HepG2 (cell line): ENCODE measurements around the gene PYCR2. TPM values are rescaled to one million over a fixed set of nuclear protein-coding genes. Genes with fewer than 3 reads are reported as not detected.

Experiments
- ARNT ChIP-seq: fragments of 450-650 bp; IDR thresholded peaks from 2 replicates; pipeline ENCODE4 v1.6.1; 2017
- ATF7 ChIP-seq, 2 experiments: fragments of 450-650 bp in 1 of 2; sonication (generic) in 1 of 2; formaldehyde crosslinking in 1 of 2; IDR thresholded peaks; 2 replicates each; pipeline versions ENCODE4 v1.4.0 to v1.6.1; 2016 to 2020; ENCODE audit warnings: antibody characterized with exemption in 1 of 2, mild to moderate bottlenecking in 1 of 2, missing genetic modification reagents in 1 of 2
- CC2D1A ChIP-seq: sonication (generic); formaldehyde crosslinking; IDR thresholded peaks from 2 replicates; pipeline ENCODE4 v1.8.1; 2023; ENCODE audit warnings: mild to moderate bottlenecking, missing genetic modification reagents
- CREB1 ChIP-seq, 2 experiments: fragments of 450-650 bp in 1 of 2; IDR thresholded peaks; 2 replicates each; pipeline ENCODE4 v1.6.1; 2016 to 2017; ENCODE audit warnings: control low read depth in 1 of 2, mild to moderate bottlenecking in 1 of 2, missing compliant biosample characterization in 1 of 2, missing genetic modification characterization in 1 of 2
- DR1 ChIP-seq: sonication (generic); formaldehyde crosslinking; IDR thresholded peaks from 2 replicates; pipeline ENCODE4 v1.8.0; 2021; ENCODE audit warnings: mild to moderate bottlenecking, missing genetic modification reagents, inconsistent platforms
- ELF3 ChIP-seq: IDR thresholded peaks from 2 replicates; pipeline ENCODE4 v1.6.1; 2016; ENCODE audit warnings: missing genetic modification reagents, missing compliant biosample characterization
- HDAC1 ChIP-seq: sonication (generic); formaldehyde crosslinking; IDR thresholded peaks from 2 replicates; pipeline ENCODE4 v1.5.1; 2020; ENCODE audit warnings: mild to moderate bottlenecking, missing genetic modification reagents
- IKZF1 ChIP-seq: fragments of 450-650 bp; IDR thresholded peaks from 2 replicates; pipeline ENCODE4 v1.7.1; 2016
- KLF12 ChIP-seq: sonication (generic); formaldehyde crosslinking; IDR thresholded peaks from 2 replicates; pipeline ENCODE4 v1.4.0; 2020; ENCODE audit warnings: missing genetic modification reagents, borderline replicate concordance
- MAFK ChIP-seq, 2 experiments: IDR thresholded peaks in 1 of 2; conservative IDR thresholded peaks in 1 of 2; 2 replicates each; pipeline ENCODE4 v1.6.1; 2011; ENCODE audit warnings: improper control_type of control experiment in 2 of 2, low read length in 2 of 2
- MEIS1 ChIP-seq: sonication (generic); formaldehyde crosslinking; IDR thresholded peaks from 2 replicates; pipeline ENCODE4 v1.9.0; 2021; ENCODE audit warnings: mild to moderate bottlenecking, missing genetic modification reagents, moderate library complexity, borderline replicate concordance
- NBN ChIP-seq: fragments of 450-650 bp; conservative IDR thresholded peaks from 2 replicates; pipeline ENCODE4 v1.6.1; 2017
- NR2F1 ChIP-seq, 2 experiments: fragments of 450-650 bp in 1 of 2; formaldehyde crosslinking in 1 of 2; IDR thresholded peaks; 2 replicates each; pipeline versions ENCODE4 v1.5.0 to v1.6.1; 2016 to 2020; ENCODE audit warnings: mild to moderate bottlenecking in 1 of 2, missing compliant biosample characterization in 1 of 2, missing genetic modification reagents in 1 of 2, moderate library complexity in 1 of 2
- NR2F2 ChIP-seq: IDR thresholded peaks from 2 replicates; pipeline ENCODE4 v1.6.1; 2012; ENCODE audit warnings: low read depth, inconsistent platforms, borderline replicate concordance
- RBAK ChIP-seq: sonication (generic); formaldehyde crosslinking; IDR thresholded peaks from 2 replicates; pipeline ENCODE4 v1.5.1; 2020; ENCODE audit warnings: mild to moderate bottlenecking, missing genetic modification reagents
- RBM39 ChIP-seq: fragments of 200-400 bp; formaldehyde crosslinking; IDR thresholded peaks from one replicate; pipeline ENCODE4 v1.6.1; 2018; ENCODE audit warnings: antibody characterized with exemption, mild to moderate bottlenecking, low read depth, low read length; ENCODE audit not compliant: poor library complexity, severe bottlenecking
- SNAPC2 ChIP-seq: sonication (generic); formaldehyde crosslinking; IDR thresholded peaks from 2 replicates; pipeline ENCODE4 v1.8.1; 2022; ENCODE audit warnings: mild to moderate bottlenecking, missing genetic modification reagents
- ZKSCAN8 ChIP-seq: IDR thresholded peaks from 2 replicates; pipeline ENCODE4 v1.6.1; 2016; ENCODE audit warnings: borderline replicate concordance, missing genetic modification reagents, missing compliant biosample characterization
- ZNF121 ChIP-seq: sonication (generic); formaldehyde crosslinking; IDR thresholded peaks from 2 replicates; pipeline ENCODE4 v1.5.0; 2020; ENCODE audit warnings: mild to moderate bottlenecking, missing genetic modification reagents
- ZNF160 ChIP-seq: sonication (generic); formaldehyde crosslinking; IDR thresholded peaks from 2 replicates; pipeline ENCODE4 v1.8.0; 2022; ENCODE audit warnings: mild to moderate bottlenecking, inconsistent platforms, missing genetic modification reagents
- ZNF333 ChIP-seq: sonication (generic); formaldehyde crosslinking; IDR thresholded peaks from 2 replicates; pipeline ENCODE4 v1.4.0; 2020; ENCODE audit warnings: mild to moderate bottlenecking, missing genetic modification reagents, borderline replicate concordance
- ZNF451 ChIP-seq: sonication (generic); formaldehyde crosslinking; IDR thresholded peaks from 2 replicates; pipeline ENCODE4 v1.5.0; 2020; ENCODE audit warnings: mild to moderate bottlenecking, missing genetic modification reagents
- ZNF616 ChIP-seq: sonication (generic); formaldehyde crosslinking; IDR thresholded peaks from 2 replicates; pipeline ENCODE4 v1.5.0; 2020; ENCODE audit warnings: low read depth, mild to moderate bottlenecking, missing genetic modification reagents
- ZNF75D ChIP-seq: sonication (generic); formaldehyde crosslinking; IDR thresholded peaks from 2 replicates; pipeline ENCODE4 v1.8.1; 2023; ENCODE audit warnings: missing genetic modification reagents, mild to moderate bottlenecking, borderline replicate concordance
- ZSCAN9 ChIP-seq: IDR thresholded peaks from 2 replicates; pipeline ENCODE4 v1.6.1; 2016; ENCODE audit warnings: borderline replicate concordance
- polyA plus RNA-seq, 8 experiments: library from polyadenylated mRNA; depleted of rRNA in 3 of 8; stranded (reverse) in 7 of 8; unstranded in 1 of 8; fragments of >200 nt; fragmentation: Illumina TruSeq in 4 of 8; extraction: Trizol in 4 of 8; gene quantifications; 2 replicates each; pipeline versions ENCODE4 v1.2.1 to v1.2.3, GENCODE V29; 2011 to 2016; ENCODE audit warnings: low read depth in 4 of 8, missing spikeins in 1 of 8, mixed read lengths in 1 of 8; ENCODE audit not compliant: insufficient read depth in 1 of 8
- total RNA-seq, 5 experiments: library from RNA; depleted of rRNA; stranded (reverse); fragments of >200 nt; fragmentation: Illumina TruSeq; extraction: Trizol; gene quantifications; 2 replicates each; pipeline ENCODE4 v1.2.3, GENCODE V29; 2016; ENCODE audit warnings: low read depth in 1 of 5
- TF ChIP-seq, protein P1 (sequence below): sonication (generic); formaldehyde crosslinking; conservative IDR thresholded peaks from 2 replicates; pipeline ENCODE4 v1.8.0; 2022; ENCODE audit warnings: low read depth, missing genetic modification reagents
- TF ChIP-seq, protein P2 (sequence below): sonication (generic); formaldehyde crosslinking; IDR thresholded peaks from 2 replicates; pipeline ENCODE4 v1.4.0; 2020; ENCODE audit warnings: missing genetic modification reagents, mild to moderate bottlenecking, borderline replicate concordance

PYCR2 gene
- total and polyA plus RNA-seq, 2 of the 13 experiments (the other 11 are each of a cell fraction or from before 2014, with no cell fraction given) = 47.2 to 47.8 TPM

DNA sequence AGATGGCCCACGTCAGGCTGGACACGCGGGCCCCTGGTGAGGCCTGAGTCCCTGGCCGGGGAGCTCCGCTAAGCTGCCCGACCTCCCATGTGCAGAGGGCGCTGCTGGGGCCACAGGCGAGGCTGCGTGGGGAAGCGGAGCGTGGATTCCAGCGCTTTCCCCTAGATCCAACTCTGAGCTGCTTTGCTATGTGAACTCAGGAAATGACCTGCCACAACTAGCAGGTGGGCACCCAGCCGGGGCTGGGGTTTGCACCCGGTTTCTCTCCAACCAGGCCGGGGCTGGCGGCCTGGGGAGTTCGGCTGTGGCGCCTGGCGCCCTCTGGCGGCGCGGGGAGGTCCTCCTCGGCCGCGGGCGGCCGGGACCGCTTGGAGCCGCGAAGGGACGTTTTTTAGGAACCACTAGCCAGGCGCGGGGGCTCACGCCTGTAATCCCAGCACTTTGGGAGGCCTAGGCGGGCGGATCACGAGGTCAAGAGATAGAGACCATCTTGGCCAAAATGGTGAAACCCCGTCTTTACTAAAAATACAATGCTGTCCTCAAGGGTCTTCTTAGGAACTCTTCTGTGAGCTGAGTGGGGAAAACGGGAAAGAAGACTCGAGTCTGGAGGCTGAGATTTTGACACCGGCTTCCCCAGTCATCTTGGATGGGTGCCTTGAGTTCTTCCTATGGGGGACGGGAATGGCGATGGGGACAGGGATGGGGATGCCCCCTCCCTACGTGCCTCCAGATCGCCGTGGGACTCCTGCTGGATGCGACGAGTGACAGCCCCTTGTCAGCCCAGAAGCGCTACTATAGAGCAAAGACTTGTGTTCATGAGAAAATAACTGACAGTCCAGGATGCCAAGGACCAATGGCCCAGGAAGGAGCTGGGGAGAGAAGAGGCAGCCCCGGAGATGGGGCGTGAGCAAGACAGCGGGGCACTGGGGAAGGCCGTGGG, 12.6 kb downstream of the PYCR2 start (continued):
- TF ChIP-seq ZNF121 (CRISPR knock-in tag) = no peak
- no peak for TF ChIP-seq MAFK (conservative IDR thresholded peaks at IDR 0.05 in 1 of 2, IDR thresholded peaks at IDR 0.05 in 1 of 2; ENCODE audit: low read length in 2 of 2)
- no peak for TF ChIP-seq KLF12
- TF ChIP-seq, protein P1, sequence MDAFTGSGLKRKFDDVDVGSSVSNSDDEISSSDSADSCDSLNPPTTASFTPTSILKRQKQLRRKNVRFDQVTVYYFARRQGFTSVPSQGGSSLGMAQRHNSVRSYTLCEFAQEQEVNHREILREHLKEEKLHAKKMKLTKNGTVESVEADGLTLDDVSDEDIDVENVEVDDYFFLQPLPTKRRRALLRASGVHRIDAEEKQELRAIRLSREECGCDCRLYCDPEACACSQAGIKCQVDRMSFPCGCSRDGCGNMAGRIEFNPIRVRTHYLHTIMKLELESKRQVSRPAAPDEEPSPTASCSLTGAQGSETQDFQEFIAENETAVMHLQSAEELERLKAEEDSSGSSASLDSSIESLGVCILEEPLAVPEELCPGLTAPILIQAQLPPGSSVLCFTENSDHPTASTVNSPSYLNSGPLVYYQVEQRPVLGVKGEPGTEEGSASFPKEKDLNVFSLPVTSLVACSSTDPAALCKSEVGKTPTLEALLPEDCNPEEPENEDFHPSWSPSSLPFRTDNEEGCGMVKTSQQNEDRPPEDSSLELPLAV (CRISPR knock-in tag) = no peak
- TF ChIP-seq SNAPC2 (CRISPR knock-in tag) = no peak
- TF ChIP-seq CC2D1A (CRISPR knock-in tag) = no peak
- no peak for TF ChIP-seq ZSCAN9 (CRISPR knock-in tag)
- no peak for TF ChIP-seq RBM39
- TF ChIP-seq ZNF616 (CRISPR knock-in tag) = no peak
- no peak for TF ChIP-seq RBAK (CRISPR knock-in tag)
- TF ChIP-seq NR2F1 (CRISPR knock-in tag; IDR thresholded peaks at IDR 0.05) = no peak
- TF ChIP-seq MEIS1 (CRISPR knock-in tag) = no peak
- TF ChIP-seq HDAC1 (CRISPR knock-in tag) = no peak
- 0 out of 2 replicates have a peak, but pooled peaks have one; percentile 39 for TF ChIP-seq ZNF333 (CRISPR knock-in tag)
- no peak for TF ChIP-seq ATF7 (IDR thresholded peaks at IDR 0.05)
- TF ChIP-seq ATF7 (CRISPR knock-in tag; IDR thresholded peaks at IDR 0.05) = no peak
- no peak for TF ChIP-seq IKZF1
- TF ChIP-seq ZKSCAN8 (CRISPR knock-in tag) = no peak
- no peak for TF ChIP-seq NR2F2
- TF ChIP-seq ZNF75D (CRISPR knock-in tag) = no peak
- TF ChIP-seq ZNF160 = no peak
- TF ChIP-seq NBN = no peak
- no peak for TF ChIP-seq DR1 (CRISPR knock-in tag)
- no peak for TF ChIP-seq CREB1 (IDR thresholded peaks at IDR 0.05)
- TF ChIP-seq CREB1 (CRISPR knock-in tag; IDR thresholded peaks at IDR 0.05) = no peak
- TF ChIP-seq, protein P2, sequence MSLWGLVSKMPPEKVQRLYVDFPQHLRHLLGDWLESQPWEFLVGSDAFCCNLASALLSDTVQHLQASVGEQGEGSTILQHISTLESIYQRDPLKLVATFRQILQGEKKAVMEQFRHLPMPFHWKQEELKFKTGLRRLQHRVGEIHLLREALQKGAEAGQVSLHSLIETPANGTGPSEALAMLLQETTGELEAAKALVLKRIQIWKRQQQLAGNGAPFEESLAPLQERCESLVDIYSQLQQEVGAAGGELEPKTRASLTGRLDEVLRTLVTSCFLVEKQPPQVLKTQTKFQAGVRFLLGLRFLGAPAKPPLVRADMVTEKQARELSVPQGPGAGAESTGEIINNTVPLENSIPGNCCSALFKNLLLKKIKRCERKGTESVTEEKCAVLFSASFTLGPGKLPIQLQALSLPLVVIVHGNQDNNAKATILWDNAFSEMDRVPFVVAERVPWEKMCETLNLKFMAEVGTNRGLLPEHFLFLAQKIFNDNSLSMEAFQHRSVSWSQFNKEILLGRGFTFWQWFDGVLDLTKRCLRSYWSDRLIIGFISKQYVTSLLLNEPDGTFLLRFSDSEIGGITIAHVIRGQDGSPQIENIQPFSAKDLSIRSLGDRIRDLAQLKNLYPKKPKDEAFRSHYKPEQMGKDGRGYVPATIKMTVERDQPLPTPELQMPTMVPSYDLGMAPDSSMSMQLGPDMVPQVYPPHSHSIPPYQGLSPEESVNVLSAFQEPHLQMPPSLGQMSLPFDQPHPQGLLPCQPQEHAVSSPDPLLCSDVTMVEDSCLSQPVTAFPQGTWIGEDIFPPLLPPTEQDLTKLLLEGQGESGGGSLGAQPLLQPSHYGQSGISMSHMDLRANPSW (CRISPR knock-in tag) = no peak
- TF ChIP-seq ZNF451 (CRISPR knock-in tag) = no peak
- TF ChIP-seq ELF3 (CRISPR knock-in tag) = no peak
- no peak for TF ChIP-seq ARNT
